Right renal pelvis (tissue), 4 donors: Measurements from ENCODE around the gene SDHAF1. TPM values are rescaled to one million over a fixed set of nuclear protein-coding genes. Genes with fewer than 3 reads are reported as not detected.
A peak's percentile ranks its signal among the peaks of the same experiment; 100 is the strongest.
"Not testable (repeated sequence)": the region's sequence is repeated elsewhere in the genome, so short reads cannot be mapped to it uniquely, and the experiment has no call there.

ENCODE experiments used
- DNase-seq, 4 donors: peaks; one replicate each; pipeline ENCODE4 v3.0.0-alpha.2; 2013; ENCODE audit warnings: low read depth in 4 of 4, low spot score in 3 of 4, missing footprints in 1 of 4
- polyA plus RNA-seq, 4 donors: library from polyadenylated mRNA; unstranded; fragments of 120-200 nt; gene quantifications; one replicate each; pipeline ENCODE4 v1.2.1, GENCODE V29; 2013; ENCODE audit not compliant: insufficient read length in 4 of 4

The SDHAF1 gene
- 10 to 100 TPM; 12.7 to 18.6 (median 13.2) TPM for polyA plus RNA-seq

GRCh38 chr19:35995048-35995993 is at the start of gene SDHAF1:
SDHAF1 (plus strand) TSS chr19:35995188; CDS start chr19:35995275, 87 bp downstream.
- peak; percentile 84 to 92 (median 87) for DNase-seq

- DNase-seq = no peak
Observed at GRCh38 chr19:35946203-35946602, 48.8 kb upstream of the SDHAF1 start.

- DNase-seq = no peak
Observed at GRCh38 chr19:35949131-35949530, 45.9 kb upstream of the SDHAF1 start.

- no peak for DNase-seq
Observed at GRCh38 chr19:35955881-35956634, 38.9 kb upstream of the SDHAF1 start.

- not testable (repeated sequence) for DNase-seq
Observed at GRCh38 chr19:35957411-35957810, 37.6 kb upstream of the SDHAF1 start.

GRCh38 chr19:35958660-35959039 is 36.3 kb upstream of the SDHAF1 start:
- no peak for DNase-seq

- DNase-seq = no peak
Observed at GRCh38 chr19:35959040-35959967, 35.7 kb upstream of the SDHAF1 start.

GRCh38 chr19:35959968-35960320 is 35.0 kb upstream of the SDHAF1 start:
- no peak for DNase-seq

- DNase-seq = no peak
Observed at GRCh38 chr19:35960432-35960972, 34.5 kb upstream of the SDHAF1 start.

GRCh38 chr19:35963514-35963913 is 31.5 kb upstream of the SDHAF1 start:
- DNase-seq = peak; percentile 45 to 63 (median 56)

- no peak for DNase-seq
Observed at GRCh38 chr19:35966771-35967170, 28.2 kb upstream of the SDHAF1 start.

- no peak for DNase-seq
Observed at GRCh38 chr19:35973487-35973886, 21.5 kb upstream of the SDHAF1 start.

GRCh38 chr19:35975608-35976214 is 19.3 kb upstream of the SDHAF1 start:
- no peak for DNase-seq

GRCh38 chr19:35977446-35978222 is 17.4 kb upstream of the SDHAF1 start:
- no peak for DNase-seq

- no peak for DNase-seq
Observed at GRCh38 chr19:35978271-35978670, 16.7 kb upstream of the SDHAF1 start.

GRCh38 chr19:35978832-35979365 is 16.1 kb upstream of the SDHAF1 start:
- no peak for DNase-seq

GRCh38 chr19:35980997-35981396 is 14.0 kb upstream of the SDHAF1 start:
- DNase-seq = not testable (repeated sequence)

- DNase-seq = no peak
Observed at GRCh38 chr19:35983177-35983576, 11.8 kb upstream of the SDHAF1 start.

- DNase-seq = no peak
Observed at GRCh38 chr19:35986111-35986510, 8.9 kb upstream of the SDHAF1 start.
